Choroid plexus epithelial cell (primary cell): Measurements from ENCODE around the gene FOXC2.

Source experiments
- DNase-seq: peaks from one replicate; pipeline ENCODE4 v3.0.0-alpha.2; 2010; ENCODE audit warnings: low read depth
- H3K4me3 ChIP-seq: 2 replicates; pipeline ENCODE4 v1.5.1; 2011; ENCODE audit warnings: low read depth, mild to moderate bottlenecking, control low read depth, low read length, moderate library complexity
- CTCF ChIP-seq: conservative IDR thresholded peaks from 2 replicates; pipeline ENCODE4 v1.5.1; 2011; ENCODE audit warnings: low read depth, mild to moderate bottlenecking, control low read depth, inconsistent platforms, low read length, moderate library complexity

FOXC2 gene

DNA sequence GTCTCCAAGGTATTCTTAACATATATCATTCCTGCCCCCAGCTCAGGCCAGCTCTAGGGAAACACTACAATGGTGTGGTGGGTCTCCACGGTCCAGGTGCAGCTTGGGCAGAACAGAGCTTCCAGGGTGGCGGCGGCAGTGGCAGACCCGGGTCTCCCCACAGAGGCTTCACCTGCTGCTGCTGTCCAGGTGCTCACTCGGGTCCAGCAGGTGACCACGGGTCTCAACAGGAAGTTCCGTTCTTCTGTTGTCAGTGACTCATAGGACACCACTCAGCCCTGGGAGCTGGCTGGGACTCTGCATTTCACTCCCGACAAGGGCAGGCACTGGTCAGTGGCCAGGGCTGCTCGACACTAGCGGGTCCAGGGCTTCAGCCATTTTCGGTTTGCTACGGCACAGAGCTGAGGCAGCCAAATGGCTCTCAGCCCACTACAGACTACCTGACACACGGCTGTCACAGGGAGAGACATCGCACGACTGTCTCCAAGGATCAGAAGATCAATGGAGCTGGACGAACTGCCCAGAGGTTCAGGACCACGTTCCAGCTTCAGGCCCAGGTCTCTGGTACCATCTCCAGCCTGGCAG lies 28.3 kb upstream of the FOXC2 start:
- DNase-seq, result no peak
- H3K4me3 ChIP-seq, result no peak overlapping the region
- TF ChIP-seq CTCF, result no peak

DNA sequence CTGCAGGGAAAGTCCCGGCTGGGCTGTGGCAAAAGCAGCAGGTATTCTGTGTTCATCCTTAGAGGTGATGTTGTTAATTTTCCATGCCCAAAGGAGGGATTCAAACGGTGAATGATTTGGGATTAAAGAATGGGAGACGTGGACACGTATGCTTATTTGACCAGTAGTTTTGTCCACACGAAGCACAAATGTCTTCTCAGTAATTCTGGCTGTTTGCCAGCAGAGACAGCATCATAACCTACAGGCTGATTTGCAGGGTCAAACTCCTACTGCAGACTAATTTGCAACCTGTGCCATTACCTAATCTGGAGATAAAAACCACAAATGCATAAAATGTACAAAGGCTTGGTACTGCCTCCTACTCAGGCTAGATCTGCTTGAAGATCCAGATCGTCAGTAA lies 25.7 kb upstream of the FOXC2 start:
- no peak overlapping the region for H3K4me3 ChIP-seq
- no peak for DNase-seq
- no peak for TF ChIP-seq CTCF

GRCh38 chr16:86541560-86541959 lies 25.1 kb upstream of the FOXC2 start:
- no peak for TF ChIP-seq CTCF
- no peak for DNase-seq
- H3K4me3 ChIP-seq, result no peak overlapping the region

DNA sequence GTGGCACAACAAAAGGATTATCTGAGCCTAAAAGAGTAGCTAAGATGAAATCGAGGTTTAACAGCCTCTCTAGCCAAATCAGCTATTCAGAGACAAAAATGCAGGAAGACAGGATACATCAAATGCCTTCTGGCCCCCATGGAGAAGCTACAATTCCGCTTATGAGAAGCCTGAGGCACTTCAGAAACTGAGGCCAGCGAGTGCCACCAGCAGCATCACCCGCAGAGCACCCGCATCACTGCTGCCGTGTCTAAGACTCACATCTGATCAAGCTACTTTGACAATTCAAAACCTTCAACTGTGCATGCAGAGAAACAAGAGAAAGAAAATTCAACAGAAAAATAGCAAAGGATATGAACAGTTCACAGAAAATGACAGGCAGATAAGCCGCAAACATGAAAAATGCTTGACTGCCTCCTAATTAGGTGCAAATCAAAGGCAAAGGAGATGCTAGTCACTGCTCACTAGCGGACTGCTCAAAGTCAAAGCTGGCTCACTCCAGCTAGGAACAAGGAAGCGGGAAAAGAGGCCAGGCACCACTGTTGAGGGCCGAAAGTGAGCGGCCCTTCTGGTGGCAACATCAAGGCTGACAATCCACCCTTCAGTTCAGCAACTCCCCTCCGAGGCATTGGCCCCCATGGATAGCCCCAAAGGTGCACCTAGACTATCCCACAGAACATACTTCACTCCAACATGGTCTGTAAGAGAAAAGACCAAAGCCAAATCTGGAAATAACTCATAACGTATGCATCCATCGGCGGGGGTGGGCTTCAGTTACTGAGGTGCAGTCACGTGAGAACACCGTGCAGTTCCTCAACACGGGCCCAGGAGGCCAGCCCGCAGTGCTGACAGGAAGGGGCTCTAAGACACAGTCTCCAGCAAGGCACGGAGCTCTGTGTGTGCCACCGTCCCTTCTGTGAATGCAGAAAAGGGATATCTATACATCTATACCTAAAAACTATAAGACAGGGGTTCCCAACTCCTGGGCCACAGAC lies 23.6 kb upstream of the FOXC2 start:
- DNase-seq, result no peak
- H3K4me3 ChIP-seq, result no peak overlapping the region
- TF ChIP-seq CTCF, result no peak

GRCh38 chr16:86545481-86545880 lies 21.1 kb upstream of the FOXC2 start:
- no peak for TF ChIP-seq CTCF
- no peak for DNase-seq
- H3K4me3 ChIP-seq, result no peak overlapping the region

DNA sequence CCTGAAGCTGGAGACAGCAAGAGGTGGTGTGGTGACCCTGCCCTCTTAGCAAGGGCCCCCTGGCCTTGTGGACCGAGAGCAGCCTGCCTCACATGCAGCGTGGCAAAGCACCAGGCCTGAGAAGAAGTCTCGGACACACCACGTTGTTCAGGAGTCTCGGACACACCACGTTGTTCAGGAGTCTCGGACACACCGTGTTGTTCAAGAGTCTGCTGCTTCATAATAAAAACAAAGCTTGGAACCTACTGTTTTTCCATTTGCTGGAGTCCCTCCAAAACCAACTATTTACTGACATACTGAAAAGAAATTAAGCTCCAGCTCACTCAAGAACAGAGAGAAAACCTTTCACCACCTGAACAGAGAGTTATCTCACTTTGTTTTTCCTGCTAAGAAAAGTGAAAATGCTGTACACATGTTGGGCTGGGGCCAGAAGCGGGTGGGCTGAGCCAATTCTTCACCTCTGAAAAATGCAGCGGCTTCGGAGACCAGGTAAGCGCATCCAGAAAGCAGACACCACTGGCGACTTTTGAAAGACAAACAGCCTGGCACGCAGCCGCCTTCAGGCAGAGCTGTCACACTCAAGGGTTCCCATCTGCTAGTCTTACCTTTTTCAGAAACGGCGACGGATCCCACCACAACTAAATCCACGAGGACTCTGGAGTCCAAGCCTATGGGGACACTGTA lies 20.5 kb upstream of the FOXC2 start:
- H3K4me3 ChIP-seq, result no peak overlapping the region
- peak; percentile 9 for DNase-seq
- TF ChIP-seq CTCF, result no peak
